ENCODE data around the gene PSORS1C1. TPM values are rescaled to one million over a fixed set of nuclear protein-coding genes. Genes with fewer than 3 reads are reported as not detected.

PSORS1C1 gene
- total and polyA plus RNA-seq, 3 experiments from 2014 or later: not detected

- Mint-ChIP-seq H3K27ac (no peak overlapping the region), H3K4me1 (peaks cover 40 to 45% (median 40%) of the 10 kb centered on the region in 3 donors), H3K27me3 (peaks cover 0 to 2% of the 10 kb centered on the region in 2 donors), H3K9me3 (no peaks in the 10 kb centered on the region), H3K4me3 (peak overlapping the region in 1 of 7 donors; percentile 20), H3K36me3 (no peaks in the 10 kb centered on the region)
- H3K27me3 ChIP-seq (ENCODE audit: insufficient read depth, low read length, poor library complexity, severe bottlenecking): no peaks in the 10 kb centered on the region
- ChIA-PET POLR2A (no interaction called here), CTCF (interaction anchor here (1.2 to 1.6 kb wide), 2 partner anchors 10 to 555 kb away, joined by 3 to 6 read pairs; no protein-coding TSS in a partner anchor)
- H3K36me3 ChIP-seq (ENCODE audit: insufficient read depth, low read length): no peaks in the 10 kb centered on the region
- H3K4me3 ChIP-seq (ENCODE audit: low read length): no peak overlapping the region
- H3K4me1 ChIP-seq (ENCODE audit: insufficient read depth, low read length): peaks cover 44% of the 10 kb centered on the region
- H3K9me3 ChIP-seq (ENCODE audit: low read length): no peaks in the 10 kb centered on the region
- no peak overlapping the region for H3K27ac ChIP-seq (ENCODE audit: low read depth, low read length)
- DNase-seq: no peak
These were observed 17.9 kb upstream of the PSORS1C1 start for GRCh38 chr6:31096656-31097055.

- peaks cover 0 to 4% of the 10 kb centered on the region in 2 donors for H3K27me3 Mint-ChIP-seq
- Histone ChIP-seq H3K27ac (ENCODE audit: low read depth, low read length) (no peak overlapping the region), H3K27me3 (ENCODE audit: insufficient read depth, low read length, poor library complexity, severe bottlenecking) (no peaks in the 10 kb centered on the region), H3K9me3 (ENCODE audit: low read length) (no peaks in the 10 kb centered on the region), H3K4me1 (ENCODE audit: insufficient read depth, low read length) (peaks cover 40% of the 10 kb centered on the region), H3K4me3 (ENCODE audit: low read length) (no peak overlapping the region), H3K36me3 (ENCODE audit: insufficient read depth, low read length) (no peaks in the 10 kb centered on the region)
- H3K4me1 Mint-ChIP-seq: peaks cover 36 to 43% (median 38%) of the 10 kb centered on the region in 3 donors
- CTCF ChIA-PET: interaction anchor here (1.6 kb wide), 1 partner anchor 12 kb away, joined by 6 read pairs; no protein-coding TSS in a partner anchor
- H3K36me3 Mint-ChIP-seq: no peaks in the 10 kb centered on the region
- no peak overlapping the region for H3K4me3 Mint-ChIP-seq
- H3K27ac Mint-ChIP-seq: peak overlapping the region in 1 of 8 donors; percentile 24
- no peaks in the 10 kb centered on the region for H3K9me3 Mint-ChIP-seq
- POLR2A ChIA-PET: no interaction called here
- no peak for DNase-seq
These were observed 16.1 kb upstream of the PSORS1C1 start for GRCh38 chr6:31098449-31098938.

- ChIA-PET POLR2A (interaction anchor here (0.6 kb wide), 1 partner anchor 27 kb away, joined by 3 read pairs; no protein-coding TSS in a partner anchor), CTCF (interaction anchor here (0.7 to 2.4 kb wide), 7 partner anchors 9 to 270 kb away, joined by 3 to 7 read pairs (median 3); no protein-coding TSS in a partner anchor)
- DNase-seq: no peak
- Histone ChIP-seq H3K27ac (ENCODE audit: low read depth, low read length) (no peak overlapping the region), H3K4me1 (ENCODE audit: insufficient read depth, low read length) (no peaks in the 10 kb centered on the region), H3K36me3 (ENCODE audit: insufficient read depth, low read length) (no peaks in the 10 kb centered on the region), H3K27me3 (ENCODE audit: insufficient read depth, low read length, poor library complexity, severe bottlenecking) (no peaks in the 10 kb centered on the region), H3K9me3 (ENCODE audit: low read length) (no peaks in the 10 kb centered on the region), H3K4me3 (ENCODE audit: low read length) (no peak overlapping the region)
- Mint-ChIP-seq H3K27me3 (peaks cover 0 to 4% of the 10 kb centered on the region in 2 donors), H3K4me3 (no peak overlapping the region), H3K9me3 (no peaks in the 10 kb centered on the region), H3K4me1 (peaks cover 0 to 4% (median 3%) of the 10 kb centered on the region in 3 donors), H3K27ac (no peak overlapping the region), H3K36me3 (no peaks in the 10 kb centered on the region)
These were observed 11.5 kb upstream of the PSORS1C1 start for GRCh38 chr6:31103136-31103535.

- Mint-ChIP-seq H3K4me3 (peak overlapping the region in 1 of 7 donors; percentile 33), H3K4me1 (peaks cover 0 to 4% (median 3%) of the 10 kb centered on the region in 3 donors), H3K9me3 (no peaks in the 10 kb centered on the region), H3K27ac (peak overlapping the region in 1 of 8 donors; percentile 4), H3K36me3 (no peaks in the 10 kb centered on the region), H3K27me3 (peaks cover 11 to 22% of the 10 kb centered on the region in 2 donors)
- Histone ChIP-seq H3K27me3 (ENCODE audit: insufficient read depth, low read length, poor library complexity, severe bottlenecking) (no peaks in the 10 kb centered on the region), H3K36me3 (ENCODE audit: insufficient read depth, low read length) (no peaks in the 10 kb centered on the region), H3K4me1 (ENCODE audit: insufficient read depth, low read length) (no peaks in the 10 kb centered on the region), H3K9me3 (ENCODE audit: low read length) (no peaks in the 10 kb centered on the region), H3K27ac (ENCODE audit: low read depth, low read length) (no peak overlapping the region), H3K4me3 (ENCODE audit: low read length) (no peak overlapping the region)
- no peak for DNase-seq
- CTCF ChIA-PET: no interaction called here
- POLR2A ChIA-PET: no interaction called here
These were observed 7.5 kb upstream of the PSORS1C1 start for GRCh38 chr6:31107052-31107451.

GRCh38 chr6:31110825-31111582 lies 3.6 kb upstream of the PSORS1C1 start:
- no peaks in the 10 kb centered on the region for H3K9me3 Mint-ChIP-seq
- Histone ChIP-seq H3K9me3 (ENCODE audit: low read length) (no peaks in the 10 kb centered on the region), H3K4me3 (ENCODE audit: low read length) (no peak overlapping the region), H3K27me3 (ENCODE audit: insufficient read depth, low read length, poor library complexity, severe bottlenecking) (no peaks in the 10 kb centered on the region), H3K36me3 (ENCODE audit: insufficient read depth, low read length) (no peaks in the 10 kb centered on the region), H3K4me1 (ENCODE audit: insufficient read depth, low read length) (no peaks in the 10 kb centered on the region), H3K27ac (ENCODE audit: low read depth, low read length) (no peak overlapping the region)
- no peak overlapping the region for H3K27ac Mint-ChIP-seq
- no peak for DNase-seq
- H3K27me3 Mint-ChIP-seq: peaks cover 22 to 39% of the 10 kb centered on the region in 2 donors
- ChIA-PET CTCF (interaction anchor here (3.1 kb wide), 1 partner anchor 24 kb away, joined by 9 read pairs; no protein-coding TSS in a partner anchor), POLR2A (no interaction called here)
- H3K4me3 Mint-ChIP-seq: no peak overlapping the region
- H3K4me1 Mint-ChIP-seq: peaks cover 0 to 5% (median 3%) of the 10 kb centered on the region in 3 donors
- no peaks in the 10 kb centered on the region for H3K36me3 Mint-ChIP-seq

- no peak overlapping the region for H3K27ac Mint-ChIP-seq
- CTCF ChIA-PET: interaction anchor here (0.7 to 3.1 kb wide), 2 partner anchors 16 to 25 kb away, joined by 3 to 9 read pairs; no protein-coding TSS in a partner anchor
These were observed 2.9 kb upstream of the PSORS1C1 start for GRCh38 chr6:31111712-31112111.

GRCh38 chr6:31112478-31112877 lies 2.1 kb upstream of the PSORS1C1 start, which contains the start of gene C6orf15:
C6orf15 (minus strand) TSS chr6:31112575; CDS start chr6:31112555, 20 bp downstream.
- Histone ChIP-seq H3K36me3 (ENCODE audit: insufficient read depth, low read length) (no peaks in the 10 kb centered on the region), H3K4me1 (ENCODE audit: insufficient read depth, low read length) (no peaks in the 10 kb centered on the region), H3K27me3 (ENCODE audit: insufficient read depth, low read length, poor library complexity, severe bottlenecking) (no peaks in the 10 kb centered on the region), H3K27ac (ENCODE audit: low read depth, low read length) (no peak within 1 kb of the TSS), H3K9me3 (ENCODE audit: low read length) (no peaks in the 10 kb centered on the region), H3K4me3 (ENCODE audit: low read length) (no peak within 1 kb of the TSS)
- no peak for DNase-seq
- POLR2A ChIA-PET: no interaction called here
- peak within 1 kb of the TSS in 3 of 8 donors; percentile 24 to 83 (median 68) for H3K27ac Mint-ChIP-seq
- H3K27me3 Mint-ChIP-seq: peaks cover 30 to 45% of the 10 kb centered on the region in 2 donors
- H3K36me3 Mint-ChIP-seq: no peaks in the 10 kb centered on the region
- peaks cover 0 to 5% (median 3%) of the 10 kb centered on the region in 3 donors for H3K4me1 Mint-ChIP-seq
- H3K4me3 Mint-ChIP-seq: no peak within 1 kb of the TSS
- CTCF ChIA-PET: interaction anchor here (0.7 to 3.1 kb wide), 2 partner anchors 15 to 25 kb away, joined by 3 to 9 read pairs; no protein-coding TSS in a partner anchor
- H3K9me3 Mint-ChIP-seq: no peaks in the 10 kb centered on the region

More at GRCh38 chr6:31111712-31112111, 2.9 kb upstream of the PSORS1C1 start:
- Histone ChIP-seq H3K4me1 (ENCODE audit: insufficient read depth, low read length) (no peaks in the 10 kb centered on the region), H3K4me3 (ENCODE audit: low read length) (no peak overlapping the region), H3K36me3 (ENCODE audit: insufficient read depth, low read length) (no peaks in the 10 kb centered on the region), H3K27ac (ENCODE audit: low read depth, low read length) (no peak overlapping the region), H3K27me3 (ENCODE audit: insufficient read depth, low read length, poor library complexity, severe bottlenecking) (no peaks in the 10 kb centered on the region), H3K9me3 (ENCODE audit: low read length) (no peaks in the 10 kb centered on the region)
- POLR2A ChIA-PET: no interaction called here
- DNase-seq: no peak
- peaks cover 0 to 5% (median 3%) of the 10 kb centered on the region in 3 donors for H3K4me1 Mint-ChIP-seq
- H3K4me3 Mint-ChIP-seq: no peak overlapping the region
- H3K9me3 Mint-ChIP-seq: no peaks in the 10 kb centered on the region
- H3K27me3 Mint-ChIP-seq: peaks cover 26 to 42% of the 10 kb centered on the region in 2 donors
- no peaks in the 10 kb centered on the region for H3K36me3 Mint-ChIP-seq

Measured in CD8-positive, alpha-beta memory T cell (primary cell).